K562 (cell line): ENCODE results near the gene ERN1. TPM values are rescaled to one million over a fixed set of nuclear protein-coding genes. Genes with fewer than 3 reads are reported as not detected.

ENCODE experiments used
- DLX4 ChIP-seq: fragments of 250-450 bp; sonication (Bioruptor Pico); IDR thresholded peaks from 2 replicates; pipeline ENCODE4 v1.6.1; 2021; ENCODE audit warnings: mild to moderate bottlenecking
- HNRNPK ChIP-seq: fragments of 200-400 bp; formaldehyde crosslinking; IDR thresholded peaks from one replicate; pipeline ENCODE4 v1.6.1; 2018; ENCODE audit warnings: mild to moderate bottlenecking, low read depth, low read length; ENCODE audit not compliant: poor library complexity, severe bottlenecking
- KLF16 ChIP-seq: IDR thresholded peaks from 2 replicates; pipeline ENCODE4 v1.6.1; 2016; ENCODE audit warnings: antibody characterized with exemption
- MCM2 ChIP-seq: fragments of 450-650 bp; IDR thresholded peaks from 2 replicates; pipeline ENCODE4 v1.6.1; 2017; ENCODE audit warnings: low read depth, mild to moderate bottlenecking
- MEF2A ChIP-seq: IDR thresholded peaks from 2 replicates; pipeline ENCODE4 v1.6.1; 2011; ENCODE audit warnings: low read depth, mild to moderate bottlenecking, low read length, moderate library complexity; ENCODE audit not compliant: control insufficient read depth
- MEIS2 ChIP-seq: fragments of 450-650 bp; IDR thresholded peaks from 2 replicates; pipeline ENCODE4 v1.6.1; 2014; ENCODE audit warnings: mild to moderate bottlenecking; ENCODE audit not compliant: partially characterized antibody
- MLLT1 ChIP-seq, 2 experiments: fragments of 450-650 bp; IDR thresholded peaks; 2 replicates each; pipeline ENCODE4 v1.6.1; 2016
- NCOA2 ChIP-seq, 2 experiments: fragments of 450-650 bp; IDR thresholded peaks; 2 replicates each; pipeline ENCODE4 v1.6.1; 2018; ENCODE audit warnings: mild to moderate bottlenecking in 2 of 2, moderate library complexity in 1 of 2; ENCODE audit not compliant: partially characterized antibody in 2 of 2
- POLR2AphosphoS5 ChIP-seq: IDR thresholded peaks from 2 replicates; pipeline ENCODE4 v1.6.1; 2011; ENCODE audit warnings: mild to moderate bottlenecking, low read depth, low read length, moderate library complexity; ENCODE audit not compliant: control insufficient read depth, insufficient read depth
- PTBP1 ChIP-seq: fragments of 200-400 bp; formaldehyde crosslinking; IDR thresholded peaks from 2 replicates; pipeline ENCODE4 v1.6.1; 2017; ENCODE audit warnings: low read depth, low read length
- RBM22 ChIP-seq: fragments of 200-400 bp; formaldehyde crosslinking; IDR thresholded peaks from 2 replicates; pipeline ENCODE4 v1.6.1; 2018; ENCODE audit warnings: low read length, low read depth; ENCODE audit not compliant: poor library complexity, severe bottlenecking
- RERE ChIP-seq: sonication (generic); formaldehyde crosslinking; IDR thresholded peaks from 2 replicates; pipeline ENCODE4 v1.8.0; 2023; ENCODE audit warnings: missing genetic modification reagents, mild to moderate bottlenecking, borderline replicate concordance
- SMARCA4 ChIP-seq: fragments of 450-650 bp; IDR thresholded peaks from 2 replicates; pipeline ENCODE4 v1.6.1; 2016
- SUPT5H ChIP-seq: fragments of 450-650 bp; IDR thresholded peaks from 2 replicates; pipeline ENCODE4 v1.6.1; 2016
- XRCC5 ChIP-seq: fragments of 200-400 bp; formaldehyde crosslinking; IDR thresholded peaks from 2 replicates; pipeline ENCODE4 v1.6.1; 2017; ENCODE audit warnings: low read depth, mild to moderate bottlenecking, low read length
- ZBTB5 ChIP-seq: fragments of 450-650 bp; IDR thresholded peaks from 2 replicates; pipeline ENCODE4 v1.6.1; 2017; ENCODE audit warnings: antibody characterized with exemption
- ZNF174 ChIP-seq: fragments of 250-450 bp; sonication (Bioruptor Pico); IDR thresholded peaks from 2 replicates; pipeline ENCODE4 v1.4.0; 2020; ENCODE audit warnings: mild to moderate bottlenecking
- ZNF717 ChIP-seq: fragments of 250-450 bp; sonication (Bioruptor Pico); IDR thresholded peaks from 2 replicates; pipeline ENCODE4 v1.5.0; 2021
- polyA plus RNA-seq, 8 experiments: library from polyadenylated mRNA; depleted of rRNA in 4 of 8; stranded (reverse) in 5 of 8; unstranded in 3 of 8; fragments of >200 nt; fragmentation: Nextera tagmentation in 2 of 8; fragmentation: Illumina TruSeq in 1 of 8; extraction: Ambion mirVana in 2 of 8; extraction: Trizol in 1 of 8; gene quantifications; 2 replicates each; pipeline versions ENCODE4 v1.2.1 to v1.2.3, GENCODE V29; 2011 to 2014; ENCODE audit warnings: inconsistent platforms in 1 of 8, missing spikeins in 1 of 8
- total RNA-seq, 7 experiments: library from RNA; depleted of rRNA in 6 of 7; stranded (reverse); fragments of >200 nt in 6 of 7; fragmentation: Illumina TruSeq in 2 of 7; extraction: Trizol in 2 of 7; gene quantifications; 2 replicates each; pipeline versions ENCODE4 v1.2.1 to v1.2.3, GENCODE V29; 2011 to 2021; ENCODE audit warnings: low replicate concordance in 1 of 7

Gene ERN1
- total and polyA plus RNA-seq, 9 of the 15 experiments (the other 6 are each of a cell fraction or from before 2014, with no cell fraction given), result 2.1 to 22.5 (median 7.3) TPM

- TF ChIP-seq RERE (CRISPR knock-in tag) (no peak), MCM2 (no peak), POLR2AphosphoS5 (peak; percentile 44; the same call in 1 of the 2 replicates), MEIS2 (no peak), ZNF174 (CRISPR knock-in tag) (no peak), HNRNPK (no peak), ZNF717 (no peak), PTBP1 (no peak), DLX4 (CRISPR knock-in tag) (0 out of 2 replicates have a peak, but pooled peaks have one; percentile 14), MEF2A (no peak), SUPT5H (no peak), RBM22 (no peak), XRCC5 (no peak), SMARCA4 (no peak), MLLT1 (IDR thresholded peaks at IDR 0.05) (no peak), ZBTB5 (no peak), NCOA2 (IDR thresholded peaks at IDR 0.05; ENCODE audit: partially characterized antibody in 2 of 2) (no peak), KLF16 (no peak)
Observed at GRCh38 chr17:64148017-64148631, 18.2 kb upstream of the ERN1 start (continued).
